ENCODE data around the gene KITLG.
"Not testable (repeated sequence)": the region's sequence is repeated elsewhere in the genome, so short reads cannot be mapped to it uniquely, and the experiment has no call there.

Gene KITLG

DNA sequence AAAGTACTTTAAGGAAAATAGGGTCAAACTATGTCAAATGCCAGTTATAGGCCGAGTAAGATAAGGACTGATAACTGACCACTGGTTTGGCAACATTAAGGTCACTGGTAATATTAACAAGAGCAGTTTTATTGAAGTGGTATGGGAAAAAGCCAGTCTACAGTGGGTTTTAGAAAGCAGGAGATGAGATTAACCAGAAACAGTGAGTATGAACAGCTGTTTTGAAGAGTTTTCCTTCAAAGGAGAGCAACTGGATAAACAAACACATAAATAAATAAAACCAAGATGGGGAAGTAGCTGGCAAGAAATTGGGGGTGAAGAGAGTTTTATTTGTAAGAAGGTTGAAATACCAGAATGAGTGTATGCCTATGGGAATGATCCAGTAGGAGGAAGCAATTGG lies 30.3 kb downstream of the KITLG start:
- Histone ChIP-seq H3K27me3 (ENCODE audit: insufficient read depth, low read length) (no peaks in the 10 kb centered on the region), H3K4ac (ENCODE audit: low read depth, low read length) (no peak overlapping the region), H3K18ac (ENCODE audit: low read length) (no peak overlapping the region), H3K79me1 (ENCODE audit: low read length) (no peaks in the 10 kb centered on the region), H4K12ac (ENCODE audit: low read depth, low read length) (no peak overlapping the region), H3K4me2 (ENCODE audit: low read length) (no peak overlapping the region), H2BK5ac (ENCODE audit: low read depth, low read length, poor library complexity) (no peak overlapping the region), H4K8ac (ENCODE audit: low read depth, low read length) (no peak overlapping the region), H2AK5ac (ENCODE audit: low read length) (no peak overlapping the region), H3K4me1 (ENCODE audit: control insufficient read depth in 1 of 2, insufficient read depth in 2 of 2, low read length in 2 of 2) (no peaks in the 10 kb centered on the region), H2AFZ (ENCODE audit: insufficient read depth, low read length, poor library complexity) (no peak overlapping the region), H2BK12ac (ENCODE audit: low read length) (no peak overlapping the region), H3K14ac (ENCODE audit: low read length) (no peak overlapping the region), H3K4me3 (ENCODE audit: low read depth, low read length) (no peak overlapping the region), H3K9me3 (ENCODE audit: insufficient read depth, low read depth, low read length) (no peaks in the 10 kb centered on the region), H3K9ac (ENCODE audit: low read length) (no peak overlapping the region), H3K23ac (ENCODE audit: low read length) (no peak overlapping the region), H3K36me3 (ENCODE audit: control insufficient read depth in 1 of 2, insufficient read depth in 2 of 2, low read length in 2 of 2) (no peaks in the 10 kb centered on the region), H3K27ac (ENCODE audit: low read depth, low read length) (no peak overlapping the region), H2BK120ac (ENCODE audit: insufficient read depth, low read length, poor library complexity) (no peak overlapping the region), H3K79me2 (ENCODE audit: control insufficient read depth, insufficient read depth, low read length, poor library complexity) (no peaks in the 10 kb centered on the region), H4K91ac (ENCODE audit: low read depth, low read length) (no peak overlapping the region)
- no CpG with 5 or more reads among the region's 1 CpG for WGBS (ENCODE audit: extremely low coverage, insufficient coverage, insufficient read length)
- DNase-seq = no peak

DNA sequence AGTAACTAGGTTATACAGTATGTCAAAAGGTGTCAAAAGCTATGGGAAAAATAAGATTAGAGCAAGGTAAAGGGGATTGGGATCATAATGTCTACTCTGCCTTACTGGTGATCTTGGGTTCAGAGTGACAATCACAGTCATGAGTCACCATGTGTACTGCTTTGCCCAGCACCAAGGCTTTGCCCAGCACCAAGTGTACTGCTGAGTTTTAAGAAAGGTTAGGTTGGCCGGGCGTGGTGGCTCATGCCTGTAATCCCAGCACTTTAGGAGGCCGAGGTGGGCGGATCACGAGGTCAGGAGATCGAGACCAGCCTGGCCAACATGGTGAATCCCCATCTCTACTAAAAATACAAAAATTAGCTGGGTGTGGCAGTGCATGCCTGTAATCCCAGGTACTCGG lies 32.3 kb downstream of the KITLG start:
- H3K27me3 ChIP-seq (ENCODE audit: insufficient read depth, low read length); H3K23ac ChIP-seq (ENCODE audit: low read length); H3K79me2 ChIP-seq (ENCODE audit: control insufficient read depth, insufficient read depth, low read length, poor library complexity); H2AK5ac ChIP-seq (ENCODE audit: low read length); H3K14ac ChIP-seq (ENCODE audit: low read length); DNase-seq; H2BK12ac ChIP-seq (ENCODE audit: low read length); H3K9ac ChIP-seq (ENCODE audit: low read length); H4K8ac ChIP-seq (ENCODE audit: low read depth, low read length); H3K9me3 ChIP-seq (ENCODE audit: insufficient read depth, low read depth, low read length); H3K79me1 ChIP-seq (ENCODE audit: low read length); H3K4me1 ChIP-seq (ENCODE audit: control insufficient read depth in 1 of 2, insufficient read depth in 2 of 2, low read length in 2 of 2); H4K12ac ChIP-seq (ENCODE audit: low read depth, low read length); H2AFZ ChIP-seq (ENCODE audit: insufficient read depth, low read length, poor library complexity); H3K27ac ChIP-seq (ENCODE audit: low read depth, low read length); H2BK120ac ChIP-seq (ENCODE audit: insufficient read depth, low read length, poor library complexity); H2BK5ac ChIP-seq (ENCODE audit: low read depth, low read length, poor library complexity); H3K36me3 ChIP-seq (ENCODE audit: control insufficient read depth in 1 of 2, insufficient read depth in 2 of 2, low read length in 2 of 2); H3K4me3 ChIP-seq (ENCODE audit: low read depth, low read length); H3K4me2 ChIP-seq (ENCODE audit: low read length); H3K4ac ChIP-seq (ENCODE audit: low read depth, low read length); H3K18ac ChIP-seq (ENCODE audit: low read length); H4K91ac ChIP-seq (ENCODE audit: low read depth, low read length): not testable (repeated sequence)
- no CpG with 5 or more reads among the region's 7 CpGs for WGBS (ENCODE audit: extremely low coverage, insufficient coverage, insufficient read length)

GRCh38 chr12:88546853-88547252 lies 33.4 kb downstream of the KITLG start:
- Histone ChIP-seq H2BK5ac (ENCODE audit: low read depth, low read length, poor library complexity) (no peak overlapping the region), H3K9me3 (ENCODE audit: insufficient read depth, low read depth, low read length) (no peaks in the 10 kb centered on the region), H3K79me2 (ENCODE audit: control insufficient read depth, insufficient read depth, low read length, poor library complexity) (no peaks in the 10 kb centered on the region), H4K91ac (ENCODE audit: low read depth, low read length) (no peak overlapping the region), H2AK5ac (ENCODE audit: low read length) (no peak overlapping the region), H3K4me1 (ENCODE audit: control insufficient read depth in 1 of 2, insufficient read depth in 2 of 2, low read length in 2 of 2) (no peaks in the 10 kb centered on the region), H3K4me2 (ENCODE audit: low read length) (no peak overlapping the region), H3K4ac (ENCODE audit: low read depth, low read length) (no peak overlapping the region), H3K27ac (ENCODE audit: low read depth, low read length) (no peak overlapping the region), H4K12ac (ENCODE audit: low read depth, low read length) (no peak overlapping the region), H3K36me3 (ENCODE audit: control insufficient read depth in 1 of 2, insufficient read depth in 2 of 2, low read length in 2 of 2) (no peaks in the 10 kb centered on the region), H3K27me3 (ENCODE audit: insufficient read depth, low read length) (no peaks in the 10 kb centered on the region), H3K9ac (ENCODE audit: low read length) (no peak overlapping the region), H3K4me3 (ENCODE audit: low read depth, low read length) (no peak overlapping the region), H2BK120ac (ENCODE audit: insufficient read depth, low read length, poor library complexity) (no peak overlapping the region), H2BK12ac (ENCODE audit: low read length) (no peak overlapping the region), H3K23ac (ENCODE audit: low read length) (no peak overlapping the region), H3K79me1 (ENCODE audit: low read length) (no peaks in the 10 kb centered on the region), H2AFZ (ENCODE audit: insufficient read depth, low read length, poor library complexity) (no peak overlapping the region), H3K14ac (ENCODE audit: low read length) (no peak overlapping the region), H3K18ac (ENCODE audit: low read length) (no peak overlapping the region), H4K8ac (ENCODE audit: low read depth, low read length) (no peak overlapping the region)
- no CpG with 5 or more reads among the region's 2 CpGs for WGBS (ENCODE audit: extremely low coverage, insufficient coverage, insufficient read length)
- peak in 1 of 2 donors; percentile 53 for DNase-seq

- no peak for DNase-seq
- H2BK12ac ChIP-seq (ENCODE audit: low read length) = no peak overlapping the region
- no peaks in the 10 kb centered on the region for H3K4me1 ChIP-seq (ENCODE audit: control insufficient read depth in 1 of 2, insufficient read depth in 2 of 2, low read length in 2 of 2)
- no peak overlapping the region for H2BK120ac ChIP-seq (ENCODE audit: insufficient read depth, low read length, poor library complexity)
- H2AK5ac ChIP-seq (ENCODE audit: low read length) = no peak overlapping the region
- no CpG with 5 or more reads among the region's 2 CpGs for WGBS (ENCODE audit: extremely low coverage, insufficient coverage, insufficient read length)
- H3K23ac ChIP-seq (ENCODE audit: low read length) = no peak overlapping the region
- no peaks in the 10 kb centered on the region for H3K9me3 ChIP-seq (ENCODE audit: insufficient read depth, low read depth, low read length)
- no peak overlapping the region for H2BK5ac ChIP-seq (ENCODE audit: low read depth, low read length, poor library complexity)
- H3K4me3 ChIP-seq (ENCODE audit: low read depth, low read length) = no peak overlapping the region
- no peak overlapping the region for H3K14ac ChIP-seq (ENCODE audit: low read length)
- H3K79me1 ChIP-seq (ENCODE audit: low read length) = no peaks in the 10 kb centered on the region
- H3K27me3 ChIP-seq (ENCODE audit: insufficient read depth, low read length) = no peaks in the 10 kb centered on the region
- no peak overlapping the region for H3K9ac ChIP-seq (ENCODE audit: low read length)
- H4K12ac ChIP-seq (ENCODE audit: low read depth, low read length) = no peak overlapping the region
- H2AFZ ChIP-seq (ENCODE audit: insufficient read depth, low read length, poor library complexity) = no peak overlapping the region
- H3K36me3 ChIP-seq (ENCODE audit: control insufficient read depth in 1 of 2, insufficient read depth in 2 of 2, low read length in 2 of 2) = no peaks in the 10 kb centered on the region
- H3K4me2 ChIP-seq (ENCODE audit: low read length) = no peak overlapping the region
- H3K27ac ChIP-seq (ENCODE audit: low read depth, low read length) = no peak overlapping the region
- H4K91ac ChIP-seq (ENCODE audit: low read depth, low read length) = no peak overlapping the region
- H4K8ac ChIP-seq (ENCODE audit: low read depth, low read length) = no peak overlapping the region
- H3K18ac ChIP-seq (ENCODE audit: low read length) = no peak overlapping the region
- H3K4ac ChIP-seq (ENCODE audit: low read depth, low read length) = no peak overlapping the region
- no peaks in the 10 kb centered on the region for H3K79me2 ChIP-seq (ENCODE audit: control insufficient read depth, insufficient read depth, low read length, poor library complexity)
Observed at GRCh38 chr12:88546226-88546625, 34.0 kb downstream of the KITLG start.
